Uterus (tissue), 2 donors: ENCODE measurements around the gene ACP6.

Experiments used
- CTCF ChIP-seq, 4 experiments: fragments of 200-600 bp in 2 of 4; fragments of 450-650 bp in 2 of 4; sonication (generic) in 2 of 4; IDR thresholded peaks; one replicate each; pipeline ENCODE4 v1.5.1; 2016 to 2019; ENCODE audit warnings: antibody characterized with exemption in 4 of 4, mild to moderate bottlenecking in 2 of 4, moderate library complexity in 1 of 4
- POLR2A ChIP-seq, 2 donors: fragments of 450-650 bp; IDR thresholded peaks; one replicate each; pipeline ENCODE4 v1.6.1; 2016; ENCODE audit warnings: antibody characterized with exemption in 2 of 2, mild to moderate bottlenecking in 1 of 2, moderate library complexity in 1 of 2

- no peak for TF ChIP-seq CTCF (IDR thresholded peaks at IDR 0.05)
- TF ChIP-seq POLR2A (IDR thresholded peaks at IDR 0.05) = no peak
Observed at GRCh38 chr1:147654511-147654910, 15.8 kb downstream of the ACP6 start.
